ENCODE measurements around the gene NOP53. TPM values are rescaled to one million over a fixed set of nuclear protein-coding genes. Genes with fewer than 3 reads are reported as not detected.
"Not testable (repeated sequence)": the region's sequence is repeated elsewhere in the genome, so short reads cannot be mapped to it uniquely, and the experiment has no call there.

Gene NOP53
- total RNA-seq, 2 experiments from 2014 or later: 259 to 268 TPM

DNA sequence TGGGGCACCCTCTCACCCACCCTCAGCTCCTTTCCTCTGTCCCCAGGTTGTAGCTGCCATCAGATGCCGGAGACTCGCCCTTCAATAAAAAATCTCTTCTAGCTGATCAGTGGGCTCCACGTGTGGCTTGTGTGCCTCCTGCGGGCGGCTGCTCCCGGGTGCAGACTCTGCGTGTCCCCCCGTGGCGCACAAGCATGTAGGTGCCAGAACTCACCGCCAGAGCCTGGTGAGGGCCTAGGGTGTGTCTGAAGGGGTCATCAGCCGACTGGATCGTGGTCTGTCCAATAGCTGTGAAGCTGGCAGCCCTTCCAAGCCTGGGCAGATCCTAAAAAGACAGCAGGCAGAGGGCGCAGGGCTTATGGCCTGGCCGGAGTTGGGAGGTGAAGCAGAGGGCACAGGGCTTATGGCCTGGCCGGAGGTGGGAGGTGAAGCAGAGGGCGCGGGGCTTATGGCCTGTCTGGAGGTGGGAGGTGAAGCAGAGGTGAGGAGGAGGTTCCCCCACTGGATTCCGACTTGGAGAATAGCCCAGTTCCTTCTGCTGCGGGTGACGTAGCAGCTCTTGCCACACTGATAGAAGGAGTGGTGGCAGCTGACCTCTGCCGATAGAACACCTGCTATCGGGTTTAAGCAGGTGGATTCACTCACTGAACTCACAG is 11.7 kb downstream of the NOP53 start:
- CTCF ChIA-PET: interaction anchor here (1.1 kb wide), 1 partner anchor 31 kb away, joined by 4 read pairs; no protein-coding TSS in a partner anchor
- peaks cover 42% of the 10 kb centered on the region for H3K36me3 Mint-ChIP-seq
- POLR2A ChIA-PET: no interaction called here
- no peak for DNase-seq
- no peak overlapping the region for H3K27ac Mint-ChIP-seq
- H3K27me3 Mint-ChIP-seq: no peaks in the 10 kb centered on the region
- no peaks in the 10 kb centered on the region for H3K4me1 Mint-ChIP-seq (ENCODE audit: low read depth)
- intact Hi-C loops (cut with micrococcal nuclease): no loop called here
- no peaks in the 10 kb centered on the region for H3K9me3 Mint-ChIP-seq
- H3K4me3 Mint-ChIP-seq: no peak overlapping the region

DNA sequence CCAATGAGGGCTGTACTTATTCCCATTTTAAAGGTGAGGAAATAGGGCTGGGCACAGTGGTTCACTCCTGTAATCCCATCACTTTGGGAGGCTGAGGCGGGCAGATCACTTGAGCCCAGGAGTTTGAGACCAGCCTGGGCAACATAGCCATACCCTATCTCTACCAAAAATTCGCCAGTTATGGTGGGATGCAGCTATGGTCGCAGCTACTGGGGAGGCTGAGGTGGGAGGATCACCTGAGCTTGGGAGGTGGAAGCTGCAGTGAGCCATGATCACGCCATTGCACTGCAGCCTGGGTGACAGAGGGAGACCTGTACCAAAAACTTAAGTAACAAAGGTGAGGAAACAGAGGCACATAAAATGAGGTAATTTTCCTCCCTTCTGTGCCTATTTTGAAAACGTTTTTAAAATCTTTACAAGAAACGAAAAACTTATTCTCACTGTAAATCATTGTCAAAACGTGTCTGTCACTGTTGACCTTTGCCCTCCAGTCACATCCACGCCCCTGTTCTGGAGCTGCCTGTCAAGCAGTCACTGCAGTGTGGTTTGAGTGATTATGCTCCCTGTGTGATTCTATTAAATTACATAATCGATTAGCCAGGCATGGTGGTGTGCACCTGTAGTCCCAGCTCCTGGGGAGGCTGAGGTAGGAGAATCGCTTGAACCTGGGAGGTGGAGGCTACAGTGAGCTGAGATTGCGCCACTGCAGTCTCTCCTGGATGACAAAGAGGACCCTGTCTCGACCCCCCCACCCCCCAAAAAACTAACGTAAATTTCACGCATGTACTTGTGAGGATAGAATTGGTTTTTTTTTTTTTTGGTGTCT is 12.5 kb downstream of the NOP53 start:
- H3K36me3 Mint-ChIP-seq: peaks cover 38% of the 10 kb centered on the region
- DNase-seq: no peak
- H3K4me1 Mint-ChIP-seq (ENCODE audit: low read depth): no peaks in the 10 kb centered on the region
- H3K9me3 Mint-ChIP-seq: no peaks in the 10 kb centered on the region
- H3K27me3 Mint-ChIP-seq: no peaks in the 10 kb centered on the region
- no peak overlapping the region for H3K27ac Mint-ChIP-seq
- intact Hi-C loops (cut with micrococcal nuclease): no loop called here
- CTCF ChIA-PET: interaction anchor here (1.1 to 2.5 kb wide), 3 partner anchors 30 to 46 kb away, joined by 4 to 9 read pairs (median 4); no protein-coding TSS in a partner anchor
- POLR2A ChIA-PET: interaction anchor here (0.6 kb wide), 2 partner anchors 24 to 318 kb away, joined by 3 to 6 read pairs; no protein-coding TSS in a partner anchor
- H3K4me3 Mint-ChIP-seq: no peak overlapping the region

DNA sequence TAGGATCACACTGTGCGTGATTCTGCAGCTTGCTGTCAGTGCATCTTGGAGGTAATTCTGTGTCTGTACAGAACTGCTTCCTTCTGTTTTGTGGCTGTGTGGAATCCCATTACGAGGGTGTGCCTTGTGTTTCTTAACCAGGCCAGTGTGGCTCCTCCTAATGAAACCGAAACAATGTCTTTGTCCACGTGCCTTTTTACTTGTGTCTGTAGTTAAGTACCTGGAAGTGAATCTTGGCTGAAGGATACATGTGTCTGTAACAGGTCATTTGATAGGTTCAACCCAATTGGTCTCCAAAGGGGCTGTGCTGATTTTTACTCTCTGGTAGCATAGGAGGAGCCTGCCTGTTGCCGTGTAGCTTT is 13.1 kb downstream of the NOP53 start:
- no peak overlapping the region for H3K4me3 Mint-ChIP-seq
- no peak for DNase-seq
- H3K36me3 Mint-ChIP-seq: peaks cover 32% of the 10 kb centered on the region
- CTCF ChIA-PET: interaction anchor here (1.1 to 2.5 kb wide), 3 partner anchors 30 to 46 kb away, joined by 4 to 9 read pairs (median 4); no protein-coding TSS in a partner anchor
- intact Hi-C loops (cut with micrococcal nuclease): no loop called here
- H3K4me1 Mint-ChIP-seq (ENCODE audit: low read depth): no peaks in the 10 kb centered on the region
- no peaks in the 10 kb centered on the region for H3K27me3 Mint-ChIP-seq
- no peak overlapping the region for H3K27ac Mint-ChIP-seq
- H3K9me3 Mint-ChIP-seq: no peaks in the 10 kb centered on the region
- POLR2A ChIA-PET: interaction anchor here (0.6 kb wide), 2 partner anchors 23 to 319 kb away, joined by 3 to 6 read pairs; no protein-coding TSS in a partner anchor

DNA sequence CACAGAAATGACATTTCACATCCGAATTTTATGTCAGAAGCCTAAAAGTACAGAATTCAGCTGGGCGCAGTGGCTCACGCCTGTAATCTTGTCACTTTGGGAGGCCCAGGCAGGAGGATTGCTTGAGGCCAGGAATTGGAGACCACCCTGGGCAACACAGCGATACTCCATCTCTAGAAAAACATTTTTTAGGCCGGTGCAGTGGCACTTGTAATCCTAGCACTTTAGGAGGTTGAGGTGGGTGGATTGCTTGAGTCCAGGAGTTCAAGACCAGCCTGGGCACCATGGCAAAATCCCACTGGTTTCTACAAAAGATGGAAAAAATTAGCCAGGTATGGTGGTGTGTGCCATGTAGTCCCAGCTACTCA is 15.3 kb downstream of the NOP53 start:
- DNase-seq: no peak
- H3K27me3 Mint-ChIP-seq: no peaks in the 10 kb centered on the region
- H3K4me3 Mint-ChIP-seq: no peak overlapping the region
- POLR2A ChIA-PET: no interaction called here
- no peaks in the 10 kb centered on the region for H3K4me1 Mint-ChIP-seq (ENCODE audit: low read depth)
- no peaks in the 10 kb centered on the region for H3K9me3 Mint-ChIP-seq
- CTCF ChIA-PET: no interaction called here
- intact Hi-C loops (cut with micrococcal nuclease): no loop called here
- no peak overlapping the region for H3K27ac Mint-ChIP-seq
- H3K36me3 Mint-ChIP-seq: peaks cover 25% of the 10 kb centered on the region

DNA sequence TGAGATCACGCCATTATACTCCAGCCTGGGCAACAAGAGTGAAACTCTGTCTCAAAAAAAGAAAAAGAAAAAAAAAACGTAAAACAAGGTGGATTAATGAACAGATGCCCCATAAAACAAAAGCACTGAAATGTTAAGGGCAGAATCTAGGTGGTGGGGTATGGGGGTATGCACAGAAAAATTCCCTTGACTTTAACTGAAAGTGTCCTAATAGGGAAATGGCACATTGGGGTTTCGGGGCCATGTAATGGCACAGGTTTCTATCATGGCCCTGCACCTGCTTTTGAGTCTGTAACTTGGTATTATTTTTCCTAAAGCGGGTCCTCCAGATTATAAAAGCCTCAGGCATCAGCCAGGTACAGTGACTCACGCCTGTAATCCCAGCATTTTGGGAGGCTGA is 16.2 kb downstream of the NOP53 start:
- no peaks in the 10 kb centered on the region for H3K4me1 Mint-ChIP-seq (ENCODE audit: low read depth)
- CTCF ChIA-PET: no interaction called here
- H3K27me3 Mint-ChIP-seq: no peaks in the 10 kb centered on the region
- DNase-seq: no peak
- intact Hi-C loops (cut with micrococcal nuclease): no loop called here
- POLR2A ChIA-PET: no interaction called here
- peaks cover 19% of the 10 kb centered on the region for H3K36me3 Mint-ChIP-seq
- no peaks in the 10 kb centered on the region for H3K9me3 Mint-ChIP-seq
- no peak overlapping the region for H3K27ac Mint-ChIP-seq
- no peak overlapping the region for H3K4me3 Mint-ChIP-seq

DNA sequence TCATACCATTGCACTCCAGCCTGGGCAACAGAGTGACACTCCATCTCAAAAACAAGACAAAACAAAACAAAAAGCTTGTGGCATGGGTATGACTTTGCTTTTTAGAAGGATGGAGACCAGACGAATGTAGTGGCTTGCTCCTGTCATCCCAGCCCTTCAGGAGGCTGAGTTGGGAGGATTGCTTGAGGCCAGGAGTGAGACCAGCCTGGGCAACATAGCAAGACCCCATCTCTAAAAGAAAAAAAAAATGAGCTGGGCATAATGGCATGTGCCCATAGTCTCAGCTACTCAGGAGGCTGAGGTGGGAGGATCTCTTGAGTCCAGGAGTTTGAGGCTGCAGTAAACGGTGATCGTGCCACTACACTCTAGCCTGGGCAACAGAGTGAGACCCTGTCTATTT is 16.8 kb downstream of the NOP53 start:
- CTCF ChIA-PET: interaction anchor here (0.9 to 1.2 kb wide), 2 partner anchors 10 to 19 kb away, joined by 3 read pairs; no protein-coding TSS in a partner anchor
- H3K36me3 Mint-ChIP-seq: peaks cover 14% of the 10 kb centered on the region
- H3K4me3 Mint-ChIP-seq: no peak overlapping the region
- H3K9me3 Mint-ChIP-seq: no peaks in the 10 kb centered on the region
- POLR2A ChIA-PET: no interaction called here
- intact Hi-C loops (cut with micrococcal nuclease): no loop called here
- DNase-seq: no peak
- H3K27me3 Mint-ChIP-seq: no peaks in the 10 kb centered on the region
- no peaks in the 10 kb centered on the region for H3K4me1 Mint-ChIP-seq (ENCODE audit: low read depth)
- no peak overlapping the region for H3K27ac Mint-ChIP-seq

DNA sequence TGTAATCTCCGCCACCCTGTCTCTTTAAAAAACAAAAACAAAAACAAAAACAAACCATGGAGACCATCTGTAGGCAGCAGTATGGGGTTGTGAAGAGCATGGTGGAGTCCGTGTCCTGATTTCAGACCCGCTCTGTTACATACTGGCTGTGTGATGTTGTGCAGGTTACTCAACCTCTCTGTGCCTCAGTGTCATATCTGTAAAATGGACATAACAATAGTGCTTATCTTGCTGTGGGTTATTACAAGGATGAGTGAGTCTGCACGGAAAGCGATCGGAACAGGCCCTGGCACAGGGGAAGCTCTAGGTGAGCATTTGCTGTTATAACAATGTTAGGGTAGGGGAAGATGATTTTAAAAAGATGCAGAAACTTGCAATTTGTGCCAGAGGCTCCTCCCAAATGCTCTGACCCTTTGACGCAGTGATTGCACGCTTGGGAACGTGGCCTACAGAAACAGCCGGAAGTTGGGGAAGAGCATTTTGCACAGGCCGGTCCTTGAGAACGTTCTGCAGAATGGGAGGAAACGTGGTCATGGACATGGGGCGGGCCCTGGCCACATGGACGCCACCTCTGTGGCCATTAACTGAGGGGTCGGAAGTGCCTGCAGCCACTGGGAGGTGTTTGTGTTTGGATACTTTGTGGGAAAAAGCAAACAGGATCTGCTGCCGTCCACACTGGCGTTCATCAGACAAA is 17.4 kb downstream of the NOP53 start:
- DNase-seq: no peak
- Mint-ChIP-seq H3K27me3 (no peaks in the 10 kb centered on the region), H3K36me3 (peaks cover 8% of the 10 kb centered on the region), H3K9me3 (no peaks in the 10 kb centered on the region), H3K27ac (no peak overlapping the region), H3K4me1 (ENCODE audit: low read depth) (no peaks in the 10 kb centered on the region), H3K4me3 (no peak overlapping the region)
- POLR2A ChIA-PET: no interaction called here
- intact Hi-C loops (cut with micrococcal nuclease): no loop called here
- CTCF ChIA-PET: interaction anchor here (0.9 to 1.2 kb wide), 2 partner anchors 11 to 20 kb away, joined by 3 read pairs; no protein-coding TSS in a partner anchor

DNA sequence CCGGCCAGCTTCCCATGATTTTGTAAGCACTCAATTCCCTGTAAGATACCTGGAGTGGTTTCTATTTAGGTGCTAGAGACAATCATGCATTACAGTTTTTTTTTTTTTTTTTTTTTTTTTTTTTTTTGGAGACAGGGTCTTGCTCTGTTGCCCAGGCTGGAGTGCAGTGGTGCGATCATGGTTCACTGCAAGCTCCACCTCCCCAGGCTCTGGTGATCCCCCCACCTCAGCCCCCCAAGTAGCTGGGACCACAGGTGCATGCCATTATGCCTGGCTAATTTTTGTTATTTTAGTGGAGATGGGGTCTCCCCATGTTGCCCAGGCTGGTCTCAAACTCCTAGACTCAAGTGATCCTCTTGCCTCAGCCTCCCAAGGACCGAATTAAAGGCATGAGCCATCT is 19.4 kb downstream of the NOP53 start:
- H3K4me3 Mint-ChIP-seq; H3K27me3 Mint-ChIP-seq; H3K27ac Mint-ChIP-seq; H3K4me1 Mint-ChIP-seq (ENCODE audit: low read depth); DNase-seq; H3K36me3 Mint-ChIP-seq; intact Hi-C loops (cut with micrococcal nuclease); POLR2A ChIA-PET; H3K9me3 Mint-ChIP-seq: not testable (repeated sequence)
- CTCF ChIA-PET: interaction anchor here (0.9 to 1.2 kb wide), 2 partner anchors 13 to 25 kb away, joined by 3 to 11 read pairs; no protein-coding TSS in a partner anchor

DNA sequence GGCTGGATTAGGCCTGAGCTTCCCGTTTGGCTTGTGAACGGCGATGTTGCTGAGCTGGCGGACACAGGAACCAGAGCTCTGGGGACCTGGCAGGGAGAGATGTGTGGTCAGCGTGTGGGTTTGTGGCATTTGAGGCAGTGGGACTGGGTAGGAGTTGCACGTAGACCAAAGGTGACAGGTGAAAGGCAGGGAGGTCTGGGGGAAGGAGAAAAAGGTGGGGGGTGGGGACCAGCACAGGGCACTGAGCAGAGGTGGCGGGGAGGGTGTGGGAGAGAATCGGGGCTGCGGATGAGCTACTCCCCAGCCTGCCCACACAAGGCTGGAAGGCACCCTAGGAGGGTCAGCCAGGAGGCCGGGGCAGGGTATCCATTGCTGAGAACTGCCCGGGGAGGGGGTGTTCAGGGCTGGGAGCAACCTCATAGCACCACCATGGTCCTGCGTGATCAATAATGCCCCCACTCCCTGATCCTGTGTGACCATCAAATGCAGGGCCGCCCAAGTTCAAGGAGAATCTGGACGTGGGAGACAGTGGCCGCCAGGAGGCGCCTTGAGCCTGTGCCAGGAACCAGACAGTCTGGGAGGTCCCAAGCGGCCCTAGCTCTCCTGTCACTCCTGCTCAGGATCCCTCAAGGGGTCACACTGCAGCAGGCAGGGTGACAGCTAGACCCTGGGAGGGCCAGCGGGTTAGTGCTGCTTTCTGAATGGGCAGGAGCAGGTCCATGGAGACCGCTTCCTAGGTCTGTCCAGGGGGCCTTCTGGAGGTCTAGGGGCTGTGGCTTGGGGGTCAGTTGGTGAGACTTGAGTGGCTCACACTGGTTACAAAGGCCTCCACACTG is 20.4 kb downstream of the NOP53 start:
- Mint-ChIP-seq H3K27me3 (peaks cover 4% of the 10 kb centered on the region), H3K4me1 (ENCODE audit: low read depth) (peaks cover 4% of the 10 kb centered on the region)

DNA sequence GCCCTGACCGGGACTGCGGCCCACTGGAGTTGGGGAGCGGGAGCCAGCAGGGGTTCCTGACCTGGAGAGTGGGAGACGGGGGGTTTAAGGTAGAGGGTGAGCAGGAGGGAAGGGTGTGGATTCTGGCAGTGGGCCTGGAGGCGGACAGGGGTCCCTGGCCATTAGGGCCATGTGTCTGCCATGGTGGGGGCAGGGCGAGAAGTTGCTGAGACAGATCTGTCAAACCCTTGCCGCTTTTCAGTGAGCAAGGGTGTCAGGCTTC is 20.9 kb downstream of the NOP53 start:
- Mint-ChIP-seq H3K27me3 (peaks cover 4% of the 10 kb centered on the region), H3K27ac (no peak overlapping the region), H3K9me3 (no peaks in the 10 kb centered on the region), H3K36me3 (no peaks in the 10 kb centered on the region), H3K4me1 (ENCODE audit: low read depth) (peaks cover 4% of the 10 kb centered on the region), H3K4me3 (no peak overlapping the region)
- CTCF ChIA-PET: interaction anchor here (0.6 to 2.5 kb wide), 8 partner anchors 13 to 67 kb away, joined by 3 to 11 read pairs (median 3); partner anchors contain the start of genes EHD2 and SELENOW
- POLR2A ChIA-PET: no interaction called here
- DNase-seq: no peak
- intact Hi-C loops (cut with micrococcal nuclease): no loop called here

More for the DNA sequence above, 20.4 kb downstream of the NOP53 start:
- H3K36me3 Mint-ChIP-seq: no peaks in the 10 kb centered on the region
- POLR2A ChIA-PET: interaction anchor here (0.6 kb wide), 1 partner anchor 10 kb away, joined by 3 read pairs; no protein-coding TSS in a partner anchor
- CTCF ChIA-PET: interaction anchor here (0.6 to 2.5 kb wide), 10 partner anchors 13 to 97 kb away, joined by 3 to 11 read pairs (median 3); partner anchors contain the start of genes EHD2 and SELENOW
- H3K9me3 Mint-ChIP-seq: no peaks in the 10 kb centered on the region
- no peak overlapping the region for H3K27ac Mint-ChIP-seq
- intact Hi-C loops (cut with micrococcal nuclease): no loop called here
- no peak overlapping the region for H3K4me3 Mint-ChIP-seq
- DNase-seq: peak; percentile 55

DNA sequence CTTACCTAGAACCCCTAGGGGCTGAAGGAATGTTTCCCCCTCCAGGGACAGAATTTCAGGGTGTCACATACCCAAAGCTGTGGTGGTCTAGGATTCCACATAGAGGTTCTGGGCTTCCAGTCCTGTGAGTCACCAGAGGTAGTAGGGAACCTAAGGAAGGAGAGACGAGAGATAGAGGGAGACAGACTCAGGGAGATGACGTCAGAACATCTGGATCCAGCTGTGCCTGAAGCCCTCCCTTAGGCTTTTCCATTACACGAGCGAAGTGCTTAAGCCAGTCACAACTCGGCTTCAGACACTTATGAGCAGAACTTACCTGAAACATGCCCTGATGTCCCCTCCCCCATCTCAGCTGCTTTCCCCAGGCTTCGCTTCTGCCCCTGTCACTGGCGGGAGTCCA is 21.3 kb downstream of the NOP53 start:
- Mint-ChIP-seq H3K27ac (no peak overlapping the region), H3K4me1 (ENCODE audit: low read depth) (peaks cover 4% of the 10 kb centered on the region), H3K9me3 (no peaks in the 10 kb centered on the region), H3K4me3 (no peak overlapping the region), H3K36me3 (no peaks in the 10 kb centered on the region), H3K27me3 (peaks cover 4% of the 10 kb centered on the region)
- POLR2A ChIA-PET: no interaction called here
- DNase-seq: no peak
- CTCF ChIA-PET: interaction anchor here (1.0 to 2.5 kb wide), 7 partner anchors 12 to 96 kb away, joined by 3 to 11 read pairs (median 6); partner anchors contain the start of gene SELENOW
- intact Hi-C loops (cut with micrococcal nuclease): no loop called here
